Stimulated activated CD8-positive, alpha-beta memory T cell treated with anti-CD3 and anti-CD28 coated beads, Interleukin-7, amount 100 ng/mL, for 48 hours (primary cell): Measurements from ENCODE around the gene EEF1AKMT4.

Experiments
- DNase-seq, 2 donors: peaks; one replicate each; pipeline ENCODE4 v3.0.0-alpha.2; 2020; ENCODE audit warnings: low read depth in 1 of 2; ENCODE audit errors: extremely low read depth in 1 of 2

The EEF1AKMT4 gene

DNA sequence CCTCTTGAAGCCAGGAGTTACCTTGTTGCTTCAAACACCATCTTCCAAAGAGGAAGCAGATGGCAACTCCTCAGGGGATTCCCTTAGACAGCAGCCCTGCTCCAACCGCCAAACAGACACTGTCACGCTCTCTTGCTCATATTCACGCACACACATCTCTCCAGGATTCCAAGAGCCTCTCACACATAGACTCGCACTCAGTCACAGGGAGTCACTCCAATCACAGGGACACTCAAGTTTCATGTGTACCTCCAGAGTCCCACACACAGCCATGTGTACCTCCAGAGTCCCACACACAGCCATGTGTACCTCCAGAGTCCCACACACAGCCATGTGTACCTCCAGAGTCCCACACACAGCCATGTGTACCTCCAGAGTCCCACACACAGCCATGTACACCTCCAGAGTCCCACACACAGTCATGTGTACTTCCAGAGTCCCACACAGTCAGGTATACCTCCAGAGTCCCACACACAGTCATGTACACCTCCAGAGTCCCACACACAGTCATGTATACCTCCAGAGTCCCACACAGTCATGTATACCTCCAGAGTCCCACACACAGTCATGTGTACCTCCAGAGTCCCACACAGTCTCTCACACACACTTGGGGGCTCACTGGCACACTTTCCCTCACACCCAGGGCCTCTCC lies 14.0 kb upstream of the EEF1AKMT4 start:
- no peak for DNase-seq

DNA sequence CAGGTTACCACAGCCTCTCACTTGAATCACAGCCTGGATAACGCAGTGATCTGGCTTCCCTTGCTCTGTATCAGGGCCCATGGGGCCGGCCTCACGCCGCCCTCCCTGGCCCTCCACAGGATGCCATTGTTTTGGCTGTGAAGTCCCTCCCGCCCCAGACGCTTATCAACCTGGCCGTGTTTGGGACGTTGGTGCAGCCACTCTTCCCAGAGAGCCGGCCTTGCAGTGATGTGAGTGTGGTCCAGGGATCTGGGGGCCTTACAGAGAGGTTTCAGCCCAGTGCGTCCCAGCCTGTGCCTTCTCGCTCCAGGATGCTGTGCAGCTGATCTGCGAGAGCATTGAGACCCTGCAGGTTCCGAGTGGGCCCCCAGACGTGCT lies 13.4 kb upstream of the EEF1AKMT4 start:
- DNase-seq: no peak

DNA sequence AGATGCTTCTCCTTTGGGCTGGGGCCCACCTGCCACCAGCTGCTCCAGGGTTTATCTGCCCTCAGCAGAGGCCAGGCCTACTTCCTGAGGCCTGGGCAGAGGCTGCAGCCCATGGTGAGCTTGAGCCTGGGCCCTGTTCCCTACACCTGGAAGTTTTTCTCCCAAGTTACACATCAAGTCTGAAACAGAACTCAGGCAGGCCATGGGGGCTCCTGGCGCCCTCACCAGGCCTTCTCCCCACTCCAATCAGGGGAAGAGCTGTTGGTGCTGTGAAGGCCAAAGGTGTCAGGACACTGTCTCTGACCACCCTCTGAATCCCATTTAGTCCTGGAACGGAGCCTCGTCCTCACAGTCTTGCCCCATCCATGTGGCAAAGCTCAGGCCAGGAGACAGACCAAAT lies 12.8 kb upstream of the EEF1AKMT4 start:
- no peak for DNase-seq

DNA sequence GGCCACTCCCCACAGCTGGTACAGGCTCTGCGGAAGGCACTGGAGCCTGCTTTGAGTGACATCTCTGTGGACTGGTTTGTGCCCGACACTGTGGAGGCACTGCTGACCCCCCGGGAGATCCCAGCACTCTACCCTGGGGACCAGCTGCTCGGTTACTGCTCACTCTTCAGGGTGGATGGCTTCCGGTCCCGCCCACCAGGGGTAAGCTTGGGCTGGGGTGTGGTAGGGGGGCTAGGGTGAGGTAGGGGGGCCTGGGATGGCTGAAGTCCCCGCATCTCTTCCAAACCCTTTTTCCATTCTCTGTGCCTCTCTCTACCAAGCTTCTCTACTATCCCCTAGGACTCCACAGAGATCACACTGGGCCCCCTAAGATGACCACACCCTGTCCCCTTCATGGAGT lies 12.3 kb upstream of the EEF1AKMT4 start:
- DNase-seq: no peak

DNA sequence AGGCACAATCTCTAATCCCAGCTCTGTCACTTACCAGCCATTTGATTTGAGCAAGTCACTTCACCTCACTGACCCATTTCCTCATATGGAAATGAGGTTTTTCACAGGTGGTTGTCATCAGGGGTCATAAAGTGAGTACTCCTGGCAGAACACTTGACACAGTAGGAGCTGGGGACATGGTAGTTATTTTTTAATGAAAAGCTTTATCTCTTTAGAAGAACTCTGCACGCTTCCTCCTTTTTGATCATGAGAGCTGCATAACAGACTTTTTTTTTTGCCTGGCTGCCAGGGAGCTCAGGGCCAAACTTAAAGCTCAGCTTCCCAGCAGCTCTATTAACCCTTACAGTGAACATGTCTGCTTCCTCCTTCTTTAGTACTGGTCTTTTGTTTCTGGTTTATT lies 11.7 kb upstream of the EEF1AKMT4 start:
- DNase-seq: no peak

DNA sequence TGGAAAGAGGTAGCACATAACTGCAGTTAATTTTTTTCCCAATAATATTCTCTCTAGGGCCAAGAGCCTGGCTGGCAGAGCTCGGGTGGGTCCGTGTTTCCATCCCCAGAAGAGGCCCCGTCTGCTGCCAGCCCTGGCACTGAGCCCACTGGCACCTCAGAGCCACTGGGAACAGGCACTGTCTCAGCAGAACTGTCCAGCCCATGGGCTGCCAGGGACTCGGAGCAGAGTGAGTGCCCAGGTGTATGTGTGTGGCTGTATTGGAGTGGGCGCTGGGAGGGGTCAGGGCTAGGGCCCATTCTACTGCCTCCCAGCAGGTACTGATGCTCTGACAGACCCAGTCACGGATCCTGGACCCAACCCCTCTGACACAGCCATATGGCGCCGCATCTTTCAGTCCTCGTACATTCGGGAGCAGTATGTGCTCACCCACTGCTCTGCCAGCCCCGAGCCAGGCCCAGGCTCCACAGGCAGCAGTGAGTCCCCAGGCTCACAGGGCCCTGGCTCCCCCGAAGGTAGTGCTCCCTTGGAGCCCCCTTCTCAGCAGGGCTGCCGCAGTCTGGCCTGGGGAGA lies 11.1 kb upstream of the EEF1AKMT4 start:
- no peak for DNase-seq

DNA sequence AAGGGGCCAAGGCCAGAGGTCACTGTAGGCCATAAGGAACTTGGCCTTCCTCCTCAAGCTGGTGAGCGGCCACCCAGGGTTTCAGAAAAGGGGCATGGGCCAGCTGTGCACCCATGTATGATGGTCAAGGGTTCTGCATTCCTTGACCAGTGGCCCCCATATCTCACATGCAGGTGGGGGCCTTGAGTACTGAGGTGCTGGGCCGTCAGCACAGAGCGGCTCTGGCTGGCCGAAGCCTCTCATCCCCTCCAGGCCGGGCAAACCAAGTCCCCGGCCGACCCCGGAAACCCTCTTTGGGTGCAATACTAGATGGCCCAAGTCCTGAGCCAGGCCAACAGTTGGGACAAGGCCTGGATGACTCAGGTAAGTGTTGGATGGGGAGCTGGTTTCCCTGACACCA lies 10.3 kb upstream of the EEF1AKMT4 start:
- no peak for DNase-seq

DNA sequence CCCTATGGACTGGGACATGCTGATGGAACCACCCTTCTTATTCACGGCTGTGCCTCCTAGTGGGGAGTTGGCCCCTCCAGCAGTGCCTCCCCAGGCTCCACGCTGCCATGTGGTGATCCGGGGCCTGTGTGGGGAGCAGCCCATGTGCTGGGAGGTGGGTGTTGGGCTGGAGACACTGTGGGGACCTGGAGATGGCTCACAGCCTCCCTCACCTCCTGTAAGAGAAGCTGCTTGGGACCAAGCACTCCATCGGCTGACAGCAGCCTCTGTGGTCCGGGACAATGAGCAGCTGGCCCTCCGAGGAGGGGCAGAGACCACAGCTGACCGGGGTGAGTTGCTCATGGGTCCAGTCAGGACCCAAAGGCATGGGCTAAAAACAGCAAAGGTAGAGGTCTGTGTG lies 9.8 kb upstream of the EEF1AKMT4 start:
- no peak for DNase-seq

DNA sequence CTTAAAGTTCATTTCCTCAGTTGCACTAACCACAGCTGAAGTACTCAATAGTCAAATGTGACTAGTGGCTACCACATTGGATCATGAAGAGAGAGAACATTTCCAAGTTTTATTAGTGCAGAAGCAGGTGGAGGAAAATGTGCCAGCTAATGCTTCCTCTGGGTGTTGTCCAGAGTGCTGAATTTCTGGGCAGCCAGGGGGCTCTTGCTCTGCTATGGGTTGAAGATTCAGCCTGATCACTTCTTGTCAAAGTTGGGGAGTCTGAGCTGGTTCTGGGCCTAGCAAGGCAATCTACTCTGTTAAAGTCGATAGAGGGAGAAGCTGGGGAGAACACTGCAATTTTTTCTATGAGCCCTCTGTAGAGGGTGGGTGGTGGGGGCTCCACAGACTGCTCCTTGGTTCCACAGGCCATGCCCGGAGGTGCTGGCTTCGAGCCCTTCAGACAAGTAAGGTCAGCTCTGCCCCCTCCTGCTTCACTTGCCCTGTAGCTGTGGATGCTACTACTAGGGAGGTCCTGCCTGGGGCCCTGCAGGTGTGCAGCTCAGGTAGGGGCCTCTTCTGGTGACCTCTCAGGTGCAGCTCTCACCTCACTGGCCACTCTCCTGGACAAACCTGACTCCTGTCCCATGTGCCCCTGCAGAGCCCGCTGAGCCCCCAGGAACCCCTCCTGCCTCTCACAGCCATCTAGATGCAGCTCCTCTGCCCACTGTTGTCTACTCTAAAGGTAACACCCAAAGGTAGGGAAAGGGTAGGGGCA lies 8.9 kb upstream of the EEF1AKMT4 start:
- DNase-seq: no peak

DNA sequence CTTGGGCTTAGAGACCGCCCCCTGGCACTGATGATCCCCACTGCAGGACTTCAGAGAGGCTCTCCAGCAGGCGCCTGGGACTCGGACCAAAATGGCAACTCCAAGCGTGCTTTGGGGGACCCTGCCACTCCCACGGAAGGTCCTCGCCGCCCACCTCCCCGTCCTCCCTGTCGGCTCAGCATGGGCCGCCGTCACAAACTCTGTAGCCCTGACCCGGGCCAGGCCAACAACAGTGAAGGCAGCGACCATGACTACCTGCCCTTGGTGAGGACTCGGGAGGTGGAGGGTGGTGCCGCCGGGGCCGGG lies 8.4 kb upstream of the EEF1AKMT4 start:
- DNase-seq: no peak

DNA sequence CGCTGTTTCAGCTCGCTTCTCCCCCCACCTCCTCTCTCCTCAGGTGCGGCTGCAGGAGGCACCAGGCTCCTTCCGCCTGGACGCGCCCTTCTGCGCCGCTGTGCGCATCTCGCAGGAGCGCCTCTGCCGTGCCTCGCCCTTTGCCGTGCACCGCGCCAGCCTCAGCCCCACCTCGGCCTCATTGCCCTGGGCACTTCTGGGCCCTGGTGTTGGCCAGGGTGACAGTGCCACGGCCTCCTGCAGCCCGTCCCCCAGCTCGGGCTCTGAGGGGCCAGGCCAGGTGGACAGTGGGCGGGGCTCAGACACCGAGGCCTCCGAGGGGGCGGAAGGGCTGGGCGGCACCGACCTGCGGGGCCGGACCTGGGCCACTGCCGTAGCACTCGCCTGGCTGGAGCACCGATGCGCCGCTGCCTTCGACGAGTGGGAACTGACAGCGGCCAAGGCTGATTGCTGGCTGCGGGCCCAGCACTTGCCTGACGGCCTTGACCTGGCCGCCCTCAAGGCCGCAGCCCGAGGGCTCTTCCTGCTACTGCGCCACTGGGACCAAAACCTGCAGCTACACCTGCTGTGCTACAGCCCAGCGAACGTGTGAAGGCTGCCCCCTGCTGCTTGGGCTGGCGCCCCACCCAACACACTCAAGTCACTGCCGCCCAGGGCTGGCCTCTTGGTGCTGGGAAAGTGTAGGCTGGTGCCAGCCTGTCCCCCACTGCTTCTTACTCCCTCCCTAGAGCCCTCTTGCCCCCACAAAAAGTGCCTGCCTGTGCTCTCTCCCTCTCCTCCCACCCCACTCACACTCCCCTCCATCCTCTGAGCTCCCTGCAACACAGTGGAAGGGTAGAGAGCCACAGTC lies 7.8 kb upstream of the EEF1AKMT4 start:
- DNase-seq: no peak

DNA sequence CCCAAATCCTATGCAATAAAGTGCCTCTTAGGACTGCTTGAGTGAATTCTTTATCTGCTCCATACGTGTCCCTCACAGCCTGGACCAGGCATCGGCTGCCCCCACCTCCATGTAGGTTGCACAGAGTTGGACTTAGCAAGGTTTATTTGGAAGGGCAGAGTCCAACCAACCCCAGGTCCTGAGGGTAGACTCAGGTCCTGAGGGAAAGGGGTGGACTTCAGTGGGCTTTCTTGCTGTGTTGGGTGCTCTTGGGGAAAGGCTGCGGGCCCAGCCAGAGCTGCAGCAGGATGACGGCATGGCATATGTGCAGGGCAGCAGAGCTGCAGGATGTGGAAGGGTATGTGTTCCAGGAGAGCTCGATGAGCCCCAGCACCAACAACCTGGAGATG lies 7.2 kb upstream of the EEF1AKMT4 start:
- DNase-seq: no peak

DNA sequence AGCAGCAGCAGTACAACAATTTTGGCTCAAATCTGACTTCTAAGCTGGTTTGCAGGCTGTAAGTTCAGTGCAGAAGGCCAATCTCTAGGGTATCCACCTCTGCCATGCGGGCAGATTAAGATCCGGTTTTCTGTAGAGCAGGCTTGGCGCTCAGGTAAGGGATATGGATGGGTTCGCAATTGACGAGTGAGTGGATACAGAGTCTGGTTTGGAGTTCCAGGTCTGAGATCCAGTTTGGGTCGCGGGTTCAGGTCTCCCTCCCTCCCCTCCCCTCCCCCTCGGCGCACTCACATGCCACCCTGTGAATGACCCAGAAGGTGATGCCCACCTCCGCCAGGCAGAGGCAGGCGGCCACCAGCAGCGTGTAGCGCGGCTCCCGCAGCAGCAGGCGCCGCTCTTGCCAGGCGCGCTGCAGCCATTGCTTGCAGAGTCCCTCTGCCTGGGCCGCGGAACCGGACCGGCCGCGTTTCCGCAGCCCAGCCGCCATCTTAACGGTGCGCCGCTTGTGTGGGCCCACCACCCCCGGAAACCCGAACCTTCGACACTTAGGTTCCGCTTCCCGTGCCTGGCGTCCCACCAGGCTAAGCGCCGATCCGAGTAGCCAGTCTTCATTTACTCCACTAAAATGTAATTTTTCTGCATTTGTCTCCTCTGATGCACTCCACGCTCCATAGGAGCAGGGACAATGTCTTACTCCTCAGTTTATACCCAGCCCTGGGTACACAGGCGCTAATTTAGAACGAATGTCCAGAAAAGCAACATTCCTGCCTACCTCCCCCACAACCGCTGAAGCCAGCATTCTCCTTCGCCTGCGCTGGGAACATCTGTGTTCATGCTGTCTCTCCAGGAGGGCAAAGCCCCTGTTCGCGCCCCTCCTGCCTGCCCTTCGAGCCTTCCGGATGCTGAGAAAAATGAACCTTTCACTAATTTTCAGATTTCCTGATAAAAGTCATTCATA lies 739 bp upstream of the EEF1AKMT4 start, which contains the start of gene ALG3:
Gene ALG3, minus strand, starts transcription at position 509 of the 958 bp plus-strand sequence. Its CDS starts 22 bp downstream, at position 487.
- DNase-seq: peak; percentile 74

DNA sequence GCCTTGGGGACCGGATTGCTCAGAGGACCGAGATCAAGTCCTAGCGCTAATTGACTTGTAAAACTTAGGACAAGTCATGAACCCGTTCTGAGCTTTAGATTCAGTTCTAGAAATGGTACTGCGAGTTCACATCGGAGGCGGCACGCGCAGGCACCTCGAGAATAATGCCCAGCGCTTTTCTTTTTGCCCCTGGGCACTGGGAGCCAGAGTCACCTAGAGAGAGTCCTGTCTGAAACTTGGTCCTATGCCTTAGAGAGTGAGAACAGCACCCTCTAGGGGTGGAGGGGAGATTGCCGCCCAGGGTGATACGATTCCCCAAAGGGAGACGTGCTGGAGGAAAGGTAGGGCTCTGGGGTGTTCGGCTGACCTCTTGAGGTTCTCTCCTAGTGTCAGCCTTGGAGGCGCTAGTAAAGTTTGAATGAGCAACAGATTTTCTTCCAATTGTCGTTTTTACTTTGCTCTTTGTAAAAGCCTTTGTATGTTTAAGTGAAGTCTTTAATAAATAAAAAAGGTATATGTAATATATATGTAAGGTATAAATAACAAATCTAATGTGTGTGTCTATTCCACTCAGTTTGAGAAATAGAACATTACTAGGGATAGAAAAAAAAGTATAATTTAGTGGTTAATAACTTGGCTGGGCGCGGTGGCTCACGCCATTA lies 826 bp downstream of the EEF1AKMT4 start:
- peak; percentile 67 to 89 for DNase-seq

DNA sequence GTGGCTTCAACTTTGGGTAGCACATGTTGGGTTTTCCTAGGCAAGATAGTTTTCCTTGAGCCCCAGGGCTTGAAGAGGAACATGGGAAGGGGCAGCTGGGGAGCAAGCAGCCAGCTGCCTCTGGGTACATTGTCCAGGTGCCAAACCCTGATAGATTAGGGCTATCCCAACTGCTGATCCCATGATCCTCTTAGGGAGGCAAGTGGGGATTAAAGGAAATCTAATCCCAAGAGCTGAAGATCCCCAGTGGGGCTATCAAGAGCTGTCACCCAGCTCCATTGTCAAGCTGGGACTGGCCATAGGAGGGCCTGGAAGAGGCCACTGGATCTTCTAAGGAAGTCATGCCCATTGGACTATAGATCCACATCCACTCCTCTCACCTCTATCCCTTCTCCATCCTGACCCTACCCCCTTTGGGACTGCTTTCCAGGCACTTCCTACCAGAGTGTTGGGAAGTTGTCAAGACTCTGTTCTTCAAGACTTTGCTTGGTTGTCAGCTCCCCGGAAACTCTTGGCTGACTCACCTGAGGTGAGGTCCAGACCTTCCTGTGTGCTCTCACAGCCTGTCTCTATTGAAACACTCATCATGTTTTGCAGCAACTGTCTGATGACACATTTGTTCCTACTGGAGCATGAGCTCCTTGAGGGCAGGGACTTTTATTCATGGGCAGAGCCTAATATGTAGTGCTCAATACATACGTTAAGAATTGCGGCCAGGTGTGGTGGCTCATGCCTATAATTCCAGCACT lies 6.0 kb downstream of the EEF1AKMT4 start:
- no peak for DNase-seq

DNA sequence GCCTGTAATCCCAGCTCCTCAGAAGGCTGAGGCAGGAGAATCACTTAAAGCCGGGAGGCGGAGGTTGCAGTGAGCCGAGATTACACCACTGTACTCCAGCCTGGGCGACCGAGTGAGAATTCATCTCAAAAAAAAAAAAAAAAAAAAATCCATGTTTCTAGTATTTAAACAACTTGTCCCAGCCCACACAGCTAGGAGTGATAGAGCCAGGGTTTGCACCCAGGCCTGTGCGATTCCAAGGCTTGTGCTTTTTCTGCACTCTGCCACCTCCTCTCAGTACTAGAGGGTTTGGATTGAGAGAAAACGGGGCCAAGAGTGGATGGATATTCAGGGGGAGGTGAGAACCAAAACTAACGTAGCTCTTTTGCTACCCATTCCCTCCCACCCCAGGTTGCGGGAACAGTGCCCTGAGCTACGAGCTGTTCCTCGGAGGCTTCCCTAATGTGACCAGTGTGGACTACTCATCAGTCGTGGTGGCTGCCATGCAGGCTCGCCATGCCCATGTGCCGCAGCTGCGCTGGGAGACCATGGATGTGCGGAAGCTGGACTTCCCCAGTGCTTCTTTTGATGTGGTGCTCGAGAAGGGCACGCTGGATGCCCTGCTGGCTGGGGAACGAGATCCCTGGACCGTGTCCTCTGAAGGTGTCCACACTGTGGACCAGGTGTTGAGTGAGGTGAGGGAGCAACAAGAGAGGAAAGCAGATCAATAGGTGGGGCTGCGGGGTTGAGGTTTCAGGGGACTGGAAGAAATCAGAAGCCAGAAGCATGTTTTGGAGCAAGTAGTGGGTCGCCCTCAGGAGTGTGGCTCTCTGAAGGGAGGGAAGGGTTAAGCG lies 7.8 kb downstream of the EEF1AKMT4 start:
- DNase-seq: no peak

DNA sequence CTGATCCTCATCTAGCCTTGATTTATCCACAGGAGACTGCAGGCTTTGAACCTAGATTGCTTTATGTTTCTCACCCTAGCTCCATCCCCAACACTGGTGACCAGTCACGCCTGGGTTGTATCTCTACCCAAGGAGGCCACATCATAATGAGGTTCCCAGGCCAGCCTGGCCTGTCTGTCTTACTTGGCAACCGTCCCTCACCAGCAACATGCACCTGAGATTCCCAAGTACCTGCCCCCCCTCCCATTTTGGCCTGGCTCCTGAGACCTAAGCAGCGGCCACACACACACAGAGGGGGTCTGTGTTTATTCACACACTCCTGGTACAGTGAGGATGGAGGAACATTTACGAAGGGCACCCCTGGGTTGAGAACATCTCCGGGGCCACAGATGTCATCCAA lies 9.5 kb downstream of the EEF1AKMT4 start:
- no peak for DNase-seq

DNA sequence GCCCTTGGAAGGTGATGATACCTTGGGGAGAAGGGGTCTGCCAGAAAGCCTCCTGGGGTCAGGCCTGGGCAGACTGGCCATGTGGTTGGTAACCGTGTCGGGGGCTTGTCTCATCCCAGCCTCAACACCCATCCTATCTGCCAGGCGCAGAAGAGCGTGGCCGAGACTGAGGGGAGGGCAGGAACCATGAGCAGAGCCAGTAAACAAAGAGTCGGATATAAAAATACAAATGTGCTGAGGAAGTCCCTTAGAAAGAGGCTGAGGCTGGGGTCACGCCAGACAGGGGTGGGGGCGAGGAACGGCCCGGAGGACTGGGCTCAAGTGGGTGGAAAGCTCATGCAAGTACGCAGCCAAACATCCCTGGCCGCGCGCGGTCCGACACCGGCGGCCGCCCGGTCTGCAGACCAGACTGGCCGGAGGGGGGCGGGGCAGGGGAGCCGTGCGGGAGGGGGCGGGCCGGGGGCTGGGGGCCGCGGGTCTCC lies 10.0 kb downstream of the EEF1AKMT4 start:
- no peak for DNase-seq
